ENCODE measurements around the gene MARK3. TPM values are rescaled to one million over a fixed set of nuclear protein-coding genes. Genes with fewer than 3 reads are reported as not detected.

The MARK3 gene
- total RNA-seq, 1 donor from 2014 or later: 138 TPM

DNA sequence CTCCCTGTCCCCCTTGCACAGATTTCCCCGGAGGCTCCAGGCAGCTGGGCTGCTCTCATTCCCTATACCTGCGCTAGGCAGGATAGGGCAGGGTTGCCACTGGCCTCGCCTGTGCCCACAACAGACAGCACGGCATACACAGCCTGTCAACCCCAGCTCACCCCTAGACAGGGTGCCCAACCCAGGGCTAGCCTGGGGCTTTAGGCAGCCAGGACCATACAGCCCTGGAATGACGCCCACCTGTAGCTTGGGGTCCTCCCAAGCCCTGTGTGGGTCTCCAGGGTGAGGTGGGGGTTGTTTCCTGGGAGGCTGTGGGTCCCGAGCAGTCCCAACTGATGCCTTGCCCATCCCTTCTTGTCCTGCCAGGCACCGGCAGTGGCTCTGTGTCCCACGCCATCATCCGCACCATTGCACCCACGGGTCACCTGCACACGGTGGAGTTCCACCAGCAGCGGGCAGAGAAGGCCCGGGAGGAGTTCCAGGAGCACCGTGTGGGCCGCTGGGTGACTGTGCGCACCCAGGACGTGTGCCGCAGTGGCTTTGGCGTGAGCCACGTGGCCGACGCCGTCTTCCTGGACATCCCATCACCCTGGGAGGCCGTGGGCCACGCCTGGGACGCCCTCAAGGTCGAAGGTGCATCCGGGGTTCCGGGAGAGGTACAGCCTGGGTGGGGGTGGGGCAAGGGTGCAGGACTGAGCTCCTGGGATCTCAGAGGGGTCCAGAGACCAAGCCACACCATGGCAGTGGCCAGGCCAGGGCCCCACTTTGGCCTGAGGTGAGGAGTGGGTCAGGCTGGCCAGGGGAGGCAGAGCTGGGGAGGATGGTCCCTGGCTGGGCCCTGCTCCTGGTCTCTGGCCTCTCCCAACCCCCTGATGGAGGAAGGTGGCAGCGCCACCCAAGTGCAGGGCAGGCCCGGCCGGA is 147.3 kb downstream of the MARK3 start:
- peaks cover 15% of the 10 kb centered on the region for H3K4me1 Mint-ChIP-seq (ENCODE audit: low read depth)
- DNase-seq (ENCODE audit: low spot score, unreplicated experiment): no peak
- no peaks in the 10 kb centered on the region for H3K9me3 Mint-ChIP-seq (ENCODE audit: low read depth)
- no peak overlapping the region for H3K4me3 Mint-ChIP-seq (ENCODE audit: low read depth)
- H3K27me3 Mint-ChIP-seq: no peaks in the 10 kb centered on the region
- no peaks in the 10 kb centered on the region for H3K36me3 Mint-ChIP-seq (ENCODE audit: insufficient read depth)
- no peak overlapping the region for H3K27ac Mint-ChIP-seq
- TF ChIP-seq, protein P1, sequence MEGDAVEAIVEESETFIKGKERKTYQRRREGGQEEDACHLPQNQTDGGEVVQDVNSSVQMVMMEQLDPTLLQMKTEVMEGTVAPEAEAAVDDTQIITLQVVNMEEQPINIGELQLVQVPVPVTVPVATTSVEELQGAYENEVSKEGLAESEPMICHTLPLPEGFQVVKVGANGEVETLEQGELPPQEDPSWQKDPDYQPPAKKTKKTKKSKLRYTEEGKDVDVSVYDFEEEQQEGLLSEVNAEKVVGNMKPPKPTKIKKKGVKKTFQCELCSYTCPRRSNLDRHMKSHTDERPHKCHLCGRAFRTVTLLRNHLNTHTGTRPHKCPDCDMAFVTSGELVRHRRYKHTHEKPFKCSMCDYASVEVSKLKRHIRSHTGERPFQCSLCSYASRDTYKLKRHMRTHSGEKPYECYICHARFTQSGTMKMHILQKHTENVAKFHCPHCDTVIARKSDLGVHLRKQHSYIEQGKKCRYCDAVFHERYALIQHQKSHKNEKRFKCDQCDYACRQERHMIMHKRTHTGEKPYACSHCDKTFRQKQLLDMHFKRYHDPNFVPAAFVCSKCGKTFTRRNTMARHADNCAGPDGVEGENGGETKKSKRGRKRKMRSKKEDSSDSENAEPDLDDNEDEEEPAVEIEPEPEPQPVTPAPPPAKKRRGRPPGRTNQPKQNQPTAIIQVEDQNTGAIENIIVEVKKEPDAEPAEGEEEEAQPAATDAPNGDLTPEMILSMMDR (IDR thresholded peaks at IDR 0.05; ENCODE audit: unreplicated experiment): no peak

DNA sequence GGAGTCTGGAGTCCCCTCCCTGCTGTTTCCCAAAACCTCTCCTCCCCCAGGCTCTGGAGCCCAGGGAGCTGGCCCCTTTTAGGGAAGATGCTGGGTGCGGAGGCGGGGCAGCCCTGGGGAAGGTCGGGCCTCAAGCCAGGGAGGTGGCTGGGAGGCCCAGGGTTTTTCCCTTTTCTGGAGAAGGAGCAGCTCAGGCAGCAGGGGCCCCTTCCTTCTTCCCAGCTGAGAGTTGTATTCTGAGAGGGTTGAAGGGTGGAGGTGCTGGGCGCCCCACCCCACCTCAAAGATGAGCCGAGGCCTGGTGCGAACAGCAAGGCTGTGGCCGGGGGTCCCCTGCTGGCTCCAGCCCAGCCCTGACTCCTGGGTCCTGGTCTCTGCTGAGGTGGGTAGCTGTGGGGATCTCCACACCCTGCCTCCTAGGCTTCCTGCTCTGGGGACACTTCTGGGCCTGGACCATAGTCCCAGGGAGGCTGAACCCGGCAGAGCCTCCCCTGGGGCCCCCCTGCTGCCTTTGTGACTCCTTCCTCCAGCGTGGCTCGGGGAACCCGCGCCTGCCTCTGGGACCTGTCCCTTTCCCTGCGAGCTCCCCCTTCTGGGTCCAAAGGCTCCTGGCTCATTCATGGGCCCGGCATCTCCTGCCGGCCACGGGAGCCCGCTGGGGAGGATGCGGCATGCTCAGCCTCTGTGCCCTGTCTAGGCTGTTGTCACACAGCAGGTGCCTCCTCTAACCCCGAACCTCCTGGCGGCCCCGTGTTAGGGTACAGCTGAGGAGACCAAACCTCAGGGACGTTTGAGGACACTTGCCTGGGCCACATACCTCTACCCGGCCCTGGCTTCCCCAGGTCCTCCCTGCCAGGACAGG is 148.2 kb downstream of the MARK3 start:
- no peak overlapping the region for H3K4me3 Mint-ChIP-seq (ENCODE audit: low read depth)
- peaks cover 11% of the 10 kb centered on the region for H3K4me1 Mint-ChIP-seq (ENCODE audit: low read depth)
- DNase-seq (ENCODE audit: low spot score, unreplicated experiment): no peak
- H3K27ac Mint-ChIP-seq: no peak overlapping the region
- no peaks in the 10 kb centered on the region for H3K36me3 Mint-ChIP-seq (ENCODE audit: insufficient read depth)
- no peaks in the 10 kb centered on the region for H3K27me3 Mint-ChIP-seq
- H3K9me3 Mint-ChIP-seq (ENCODE audit: low read depth): no peaks in the 10 kb centered on the region
- TF ChIP-seq, protein P1 (IDR thresholded peaks at IDR 0.05; ENCODE audit: unreplicated experiment): no peak

DNA sequence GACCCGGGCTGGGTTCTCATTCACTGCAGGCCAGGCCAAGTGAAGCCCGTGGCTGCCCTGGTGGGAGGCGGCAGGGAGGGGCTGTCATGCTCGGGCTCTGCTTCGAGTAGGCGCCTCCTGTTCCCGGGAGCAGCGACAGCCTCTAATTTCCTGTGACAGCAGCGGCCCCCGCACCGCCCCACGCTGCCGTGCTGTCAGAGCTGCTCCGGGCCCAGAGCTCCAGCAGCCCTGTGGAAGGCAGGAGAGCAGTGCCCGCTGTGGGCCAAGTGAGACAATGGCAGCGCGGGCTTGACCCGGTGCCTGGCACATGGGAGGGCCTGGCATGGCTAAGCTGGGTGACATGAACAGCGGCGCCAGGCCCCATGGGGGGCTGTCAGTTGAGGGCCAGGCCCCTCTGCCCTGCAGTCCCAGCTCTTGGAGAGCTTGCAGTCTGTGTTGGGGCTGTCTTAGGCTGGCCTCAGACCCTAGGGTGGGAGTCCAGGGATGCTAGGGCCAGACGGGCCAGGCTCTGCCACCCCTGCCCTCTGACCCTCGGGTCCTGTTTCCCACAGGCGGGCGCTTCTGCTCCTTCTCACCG is 148.9 kb downstream of the MARK3 start:
- DNase-seq (ENCODE audit: low spot score, unreplicated experiment): no peak
- Mint-ChIP-seq H3K36me3 (ENCODE audit: insufficient read depth) (no peaks in the 10 kb centered on the region), H3K27ac (no peak overlapping the region), H3K4me3 (ENCODE audit: low read depth) (no peak overlapping the region), H3K4me1 (ENCODE audit: low read depth) (peaks cover 8% of the 10 kb centered on the region), H3K27me3 (no peaks in the 10 kb centered on the region), H3K9me3 (ENCODE audit: low read depth) (no peaks in the 10 kb centered on the region)
- TF ChIP-seq, protein P1 (IDR thresholded peaks at IDR 0.05; ENCODE audit: unreplicated experiment): no peak

DNA sequence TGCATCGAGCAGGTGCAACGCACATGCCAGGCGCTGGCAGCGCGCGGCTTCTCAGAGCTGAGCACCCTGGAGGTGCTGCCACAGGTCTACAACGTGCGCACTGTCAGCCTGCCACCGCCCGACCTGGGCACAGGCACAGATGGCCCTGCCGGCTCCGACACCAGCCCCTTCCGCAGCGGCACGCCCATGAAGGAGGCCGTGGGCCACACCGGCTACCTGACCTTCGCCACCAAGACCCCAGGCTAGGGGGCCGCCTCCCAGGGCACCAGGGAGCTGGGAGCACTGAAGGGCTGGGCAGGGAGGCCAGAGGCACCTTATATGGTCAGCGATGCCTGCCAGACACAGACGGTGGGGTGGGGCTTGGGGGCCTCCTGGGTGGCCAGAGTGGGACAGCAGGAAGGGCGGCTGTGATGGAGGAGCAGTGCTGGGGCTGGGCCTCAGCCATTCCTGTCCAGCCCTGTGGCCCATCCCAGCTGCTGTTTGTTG is 149.4 kb downstream of the MARK3 start:
- H3K27ac Mint-ChIP-seq: no peak overlapping the region
- DNase-seq (ENCODE audit: low spot score, unreplicated experiment): no peak
- no peaks in the 10 kb centered on the region for H3K36me3 Mint-ChIP-seq (ENCODE audit: insufficient read depth)
- peaks cover 6% of the 10 kb centered on the region for H3K4me1 Mint-ChIP-seq (ENCODE audit: low read depth)
- no peaks in the 10 kb centered on the region for H3K27me3 Mint-ChIP-seq
- H3K4me3 Mint-ChIP-seq (ENCODE audit: low read depth): no peak overlapping the region
- no peaks in the 10 kb centered on the region for H3K9me3 Mint-ChIP-seq (ENCODE audit: low read depth)
- TF ChIP-seq, protein P1 (IDR thresholded peaks at IDR 0.05; ENCODE audit: unreplicated experiment): no peak
